ENCODE data around the gene MYO1G.

DNA sequence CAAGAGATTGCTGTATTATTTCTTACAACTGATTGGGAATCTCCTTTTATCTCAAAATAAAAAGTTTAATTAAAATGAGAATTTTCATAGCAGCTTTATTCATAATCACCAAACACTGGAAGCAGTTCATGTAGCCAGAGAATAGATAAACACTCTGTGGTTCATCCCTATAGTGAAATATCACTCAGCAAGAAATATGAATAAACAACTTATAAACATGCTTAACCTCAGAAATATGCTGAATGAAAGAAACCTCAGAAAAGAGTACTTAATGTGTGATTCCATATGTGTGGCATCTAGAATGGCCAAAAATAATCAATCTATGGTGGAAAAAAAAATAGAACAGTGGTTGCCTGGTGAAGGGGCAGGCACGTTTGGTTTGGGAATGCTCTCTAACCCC is 33.3 kb downstream of the MYO1G start:
- TF ChIP-seq POLR2AphosphoS5 (IDR thresholded peaks at IDR 0.05; ENCODE audit: low read depth, low read length) (no peak), TAF1 (IDR thresholded peaks at IDR 0.05; ENCODE audit: borderline replicate concordance, low read depth, low read length) (no peak)
